Mammary epithelial cell (primary cell): ENCODE measurements around the gene ATP5ME.

Source experiments
- CTCF ChIP-seq, 2 donors: IDR thresholded peaks in 1 of 2; conservative IDR thresholded peaks in 1 of 2; 2 replicates each; pipeline ENCODE4 v1.5.1; 2011 to 2012; ENCODE audit warnings: inconsistent platforms in 2 of 2, low read length in 2 of 2, mild to moderate bottlenecking in 2 of 2, control low read depth in 1 of 2, low read depth in 1 of 2; ENCODE audit not compliant: insufficient read depth in 1 of 2; ENCODE audit errors: extremely low read depth in 1 of 2
- EZH2 ChIP-seq: IDR thresholded peaks from 2 replicates; pipeline ENCODE4 v1.6.1; 2012; ENCODE audit warnings: low read length, inconsistent platforms, borderline replicate concordance

- TF ChIP-seq CTCF (conservative IDR thresholded peaks at IDR 0.05 in 1 of 2, IDR thresholded peaks at IDR 0.05 in 1 of 2; ENCODE audit: extremely low read depth in 1 of 2, insufficient read depth in 1 of 2, low read depth in 1 of 2, low read length in 2 of 2) (no peak), EZH2 (no peak)
Measured at GRCh38 chr4:702618-703048, 28.6 kb upstream of the ATP5ME start.
